Brain pericyte (primary cell): Measurements from ENCODE around the gene PARD6B.
"Not testable (repeated sequence)": the region's sequence is repeated elsewhere in the genome, so short reads cannot be mapped to it uniquely, and the experiment has no call there.

Experiments used
- DNase-seq: peaks from one replicate; pipeline ENCODE4 v3.0.0-alpha.2; 2012; ENCODE audit warnings: low read depth, low spot score

Gene PARD6B

DNA sequence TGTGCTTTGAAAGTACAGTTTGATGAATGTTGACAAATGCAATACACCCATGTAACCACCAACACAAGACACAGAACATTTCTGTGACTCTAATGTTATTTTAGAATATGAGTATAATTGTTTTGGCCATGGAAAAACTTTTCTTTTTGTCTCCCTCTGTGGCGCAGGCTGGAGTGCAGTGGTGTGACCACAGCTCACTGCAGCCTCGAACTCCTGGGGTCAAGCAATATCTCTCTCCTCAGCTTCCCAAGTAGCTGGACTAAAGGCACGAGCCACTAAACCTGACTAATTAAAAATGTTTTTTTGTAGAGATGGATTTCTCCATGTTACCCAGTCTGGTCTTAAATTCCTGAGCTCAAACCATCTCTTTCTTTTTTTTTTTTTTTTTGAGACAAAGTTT, 43.1 kb downstream of the PARD6B start:
- DNase-seq: no peak

DNA sequence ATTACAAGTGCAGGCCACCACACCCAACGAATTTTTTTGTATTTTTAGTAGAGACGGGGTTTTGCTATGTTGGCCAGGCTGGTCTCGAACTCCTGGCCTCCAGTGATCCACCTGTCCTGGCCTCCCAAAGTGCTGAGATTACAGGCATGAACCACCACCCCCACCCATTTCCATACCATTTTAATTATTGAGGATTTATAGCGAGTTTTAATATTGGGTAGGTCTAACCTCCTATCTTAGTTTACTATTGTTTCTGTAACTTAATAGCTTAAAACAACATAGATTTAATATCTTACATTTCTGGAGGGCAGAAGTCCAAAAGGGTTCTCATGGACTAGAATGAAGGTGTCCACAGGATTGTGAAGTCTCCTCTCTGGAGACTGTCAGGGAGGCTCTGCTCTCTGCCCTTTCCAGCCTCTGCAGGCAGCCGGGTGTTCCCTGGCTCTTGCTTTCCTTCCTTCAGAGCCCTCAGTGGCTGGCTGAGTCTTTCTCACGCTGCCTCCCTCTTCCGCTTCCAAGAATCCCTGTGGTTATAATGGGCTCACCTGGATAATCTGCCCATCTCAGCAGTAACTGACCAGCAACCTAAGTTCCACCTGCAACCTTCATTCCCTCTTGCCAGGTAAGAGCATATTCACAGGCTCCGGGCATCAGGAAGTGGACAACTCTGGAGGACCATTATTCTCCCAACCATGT, 44.9 kb downstream of the PARD6B start:
- DNase-seq: no peak

DNA sequence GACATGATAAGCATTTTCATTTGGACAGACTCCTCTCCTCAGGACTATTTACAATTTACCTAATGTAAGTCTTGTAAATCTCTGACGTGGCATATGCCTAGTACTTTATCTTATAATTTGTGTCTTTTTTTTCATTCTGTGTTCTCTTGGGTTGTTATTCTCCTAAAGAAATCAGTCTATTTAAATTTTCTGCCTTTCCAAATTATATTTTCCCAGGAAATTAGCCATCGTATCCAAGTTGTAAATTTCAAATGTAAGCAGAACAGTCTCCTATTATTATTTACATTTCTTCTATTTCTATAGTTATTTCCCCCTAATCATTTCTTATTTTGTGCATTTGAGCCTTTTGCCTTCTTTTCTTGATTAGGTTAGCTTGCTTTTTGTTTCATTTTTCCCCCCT, 46.0 kb downstream of the PARD6B start:
- DNase-seq: no peak

DNA sequence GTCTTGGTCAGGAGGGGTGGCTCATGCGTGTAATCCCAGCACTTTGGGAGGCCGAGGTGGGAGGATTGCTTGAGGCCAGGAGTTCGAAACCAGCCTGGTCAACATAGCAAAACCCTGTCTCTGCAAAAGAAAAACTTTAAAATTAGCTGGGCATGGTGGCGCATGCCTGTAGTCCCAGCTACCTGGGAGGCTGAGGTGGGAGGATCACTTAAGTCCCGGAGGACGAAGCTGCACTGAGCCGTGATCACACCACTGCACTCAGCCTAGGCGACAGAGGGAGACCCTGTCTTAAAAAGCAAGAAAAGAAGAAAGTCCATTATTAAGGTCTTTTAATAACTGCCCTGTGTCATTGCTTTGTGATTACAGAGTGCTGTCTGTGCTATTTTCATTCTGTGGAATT, 47.6 kb downstream of the PARD6B start:
- DNase-seq: not testable (repeated sequence)

DNA sequence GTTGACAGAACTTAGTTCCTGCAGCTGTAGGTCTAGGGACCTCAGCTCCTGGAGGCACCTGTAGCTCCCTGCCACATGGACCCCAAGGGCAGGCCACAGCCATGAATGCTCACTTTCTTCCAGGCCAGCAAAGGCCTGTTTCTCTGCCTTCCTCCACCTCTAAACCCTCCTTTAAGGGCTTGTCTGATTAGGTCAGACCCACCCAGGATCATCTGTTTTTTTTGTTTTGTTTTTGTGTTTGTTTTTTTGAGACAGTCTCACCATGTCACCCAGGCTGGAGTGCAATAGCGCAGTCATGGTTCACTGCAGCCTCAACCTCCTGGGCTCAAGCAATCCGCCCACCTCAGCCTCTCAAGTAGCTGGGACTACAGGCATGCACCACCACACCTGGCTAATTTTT, 52.0 kb downstream of the PARD6B start:
- no peak for DNase-seq

DNA sequence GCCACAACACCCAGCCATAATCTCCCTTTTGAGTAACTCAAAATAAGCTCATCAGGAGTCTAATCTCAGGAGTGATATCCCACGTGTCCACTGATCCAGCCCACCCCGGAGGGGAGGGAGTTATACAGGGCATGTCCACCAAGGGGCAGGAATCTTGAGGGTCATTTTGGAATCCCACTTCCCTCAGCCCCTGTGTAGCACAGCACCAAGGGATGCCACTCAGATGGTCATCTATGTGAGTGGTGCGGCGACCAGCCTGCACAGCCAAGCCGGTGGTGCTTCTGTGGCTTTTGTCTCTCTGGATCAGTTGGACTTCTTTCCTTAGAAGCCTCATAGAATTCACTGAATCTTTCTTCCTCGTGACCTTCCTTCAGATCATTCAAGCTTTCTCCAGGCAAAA, 52.5 kb downstream of the PARD6B start:
- DNase-seq: no peak

DNA sequence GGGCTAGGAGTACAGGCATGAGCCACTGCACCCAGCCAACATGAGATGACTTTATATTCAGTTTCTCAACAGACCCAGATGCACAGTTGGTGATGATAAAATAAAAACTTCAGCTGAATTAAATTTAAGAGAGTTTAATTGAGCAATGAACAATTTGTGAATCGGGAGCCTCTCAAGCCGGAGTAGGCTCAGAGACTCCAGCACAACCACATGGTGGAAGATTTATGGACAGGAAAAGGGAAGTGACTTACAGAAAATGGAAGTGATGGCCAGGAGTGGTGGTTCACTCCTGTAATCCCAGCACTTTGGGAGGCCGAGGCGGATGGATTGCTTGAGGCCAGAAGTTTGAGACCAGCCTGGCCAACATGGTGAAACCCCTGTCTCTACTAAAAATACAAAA, 53.1 kb downstream of the PARD6B start:
- no peak for DNase-seq

DNA sequence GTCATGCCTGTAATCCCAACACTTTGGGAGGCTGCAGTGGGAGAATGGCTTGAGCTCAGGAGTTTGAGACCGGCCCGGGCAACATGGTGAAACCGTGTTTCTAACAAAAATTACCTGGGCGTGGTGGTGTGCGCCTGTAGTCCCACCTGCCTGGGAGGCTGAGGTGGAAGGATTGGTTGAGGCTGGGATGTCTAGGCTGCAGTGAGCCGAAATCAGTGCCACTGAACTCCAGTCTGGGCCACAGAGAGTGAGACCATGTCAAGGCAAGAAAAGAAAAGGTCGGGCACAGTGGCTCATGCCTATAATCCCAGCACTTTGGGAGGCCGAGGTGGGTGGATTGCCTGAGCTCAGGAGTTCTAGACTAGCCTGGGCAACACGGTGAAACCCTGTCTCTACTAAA, 55.3 kb downstream of the PARD6B start:
- DNase-seq: no peak

DNA sequence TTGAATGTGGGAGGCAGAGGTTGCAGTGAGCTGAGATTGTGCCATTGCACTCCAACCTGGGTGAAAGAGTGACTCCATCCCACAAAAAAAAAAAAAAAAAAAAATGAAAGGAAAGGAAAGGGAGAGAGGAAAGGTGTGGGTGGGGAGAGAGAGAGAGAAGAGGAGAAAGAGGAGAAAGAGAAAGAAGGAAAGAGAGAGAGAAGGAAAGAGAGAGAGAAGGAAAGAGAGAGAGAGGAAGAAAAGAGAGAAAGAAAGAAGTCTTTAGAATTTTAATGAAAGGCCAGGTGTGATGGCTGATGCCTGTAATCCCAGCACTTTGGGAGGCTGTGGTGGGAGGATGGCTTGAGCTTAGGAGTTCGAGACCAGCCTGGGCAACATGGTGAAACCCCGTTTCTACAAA, 55.8 kb downstream of the PARD6B start:
- DNase-seq: no peak

DNA sequence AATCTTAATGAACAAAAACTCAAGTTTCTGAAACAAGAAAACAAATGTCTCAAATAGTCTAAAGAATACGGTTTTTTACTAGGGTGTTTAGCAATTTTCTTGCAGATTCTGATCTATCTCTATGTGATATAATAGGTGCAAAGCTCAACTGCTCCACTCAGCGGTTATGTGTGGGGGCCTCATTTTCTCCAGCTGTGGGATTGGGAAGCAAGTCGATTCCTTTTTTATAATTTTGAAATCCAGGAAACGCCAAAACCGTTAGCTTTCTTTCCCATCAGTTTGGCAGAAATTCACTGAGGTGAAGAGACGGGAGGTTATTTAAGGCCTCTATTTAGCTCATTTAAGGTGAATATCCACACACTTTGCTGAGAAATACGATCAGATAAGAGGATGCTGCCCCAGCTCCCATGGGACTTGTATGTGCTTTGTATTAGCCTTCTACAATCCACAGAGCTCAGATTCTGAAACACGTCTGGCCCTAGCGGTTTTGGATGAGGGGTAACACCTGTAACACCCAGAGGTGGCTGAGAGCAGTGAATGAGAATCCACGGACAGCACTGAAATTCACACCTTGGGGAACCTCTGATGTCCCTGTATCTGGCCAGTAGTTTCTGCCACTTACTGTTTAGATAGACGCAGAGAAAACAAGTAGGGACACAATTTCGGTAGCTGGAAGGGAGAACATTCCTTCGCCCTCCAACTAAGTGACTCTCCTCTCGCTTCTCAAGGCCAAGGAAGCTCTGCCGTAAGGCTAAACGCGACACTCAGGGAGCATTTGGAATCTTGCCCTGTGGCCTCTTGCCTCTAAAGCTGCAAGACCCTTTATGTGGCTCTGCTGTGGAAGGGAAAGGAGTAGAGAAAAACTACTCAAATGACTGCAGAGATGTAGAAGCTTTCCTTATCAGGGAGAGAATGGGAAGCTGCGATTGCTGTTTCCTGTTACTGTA, 56.9 kb downstream of the PARD6B start:
- DNase-seq: no peak

DNA sequence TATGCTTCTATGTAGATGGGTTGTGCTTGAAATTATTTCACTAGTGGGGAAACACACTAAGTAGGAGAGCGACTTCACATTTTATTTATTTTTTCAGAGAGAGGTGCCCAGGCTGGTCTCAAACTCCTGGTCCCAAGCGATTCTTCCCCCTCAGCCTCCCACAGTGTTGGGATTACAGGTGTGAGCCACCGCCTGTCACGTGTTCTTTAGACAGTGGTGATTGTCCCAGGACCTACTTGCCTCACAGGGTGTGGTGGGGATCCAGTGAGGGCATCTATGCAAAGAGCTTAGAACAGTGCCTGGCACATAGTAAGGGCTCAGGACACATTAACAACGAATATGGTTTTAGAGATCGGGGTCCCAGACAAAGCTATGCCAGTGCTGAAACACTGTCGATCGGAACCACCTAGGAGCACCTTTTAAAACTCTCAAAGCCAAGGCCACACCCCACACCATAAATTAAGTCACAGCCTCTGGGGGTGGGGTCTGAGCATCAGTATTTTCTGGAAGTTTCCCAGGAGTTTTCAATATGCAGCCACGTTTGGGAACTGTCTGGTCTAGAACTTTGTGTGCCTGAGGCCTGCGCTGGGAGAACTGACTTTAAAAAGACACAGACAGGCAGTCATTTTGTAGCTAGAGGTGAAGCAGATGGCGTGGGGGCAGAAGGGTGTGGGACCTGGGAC, 58.7 kb downstream of the PARD6B start:
- no peak for DNase-seq

DNA sequence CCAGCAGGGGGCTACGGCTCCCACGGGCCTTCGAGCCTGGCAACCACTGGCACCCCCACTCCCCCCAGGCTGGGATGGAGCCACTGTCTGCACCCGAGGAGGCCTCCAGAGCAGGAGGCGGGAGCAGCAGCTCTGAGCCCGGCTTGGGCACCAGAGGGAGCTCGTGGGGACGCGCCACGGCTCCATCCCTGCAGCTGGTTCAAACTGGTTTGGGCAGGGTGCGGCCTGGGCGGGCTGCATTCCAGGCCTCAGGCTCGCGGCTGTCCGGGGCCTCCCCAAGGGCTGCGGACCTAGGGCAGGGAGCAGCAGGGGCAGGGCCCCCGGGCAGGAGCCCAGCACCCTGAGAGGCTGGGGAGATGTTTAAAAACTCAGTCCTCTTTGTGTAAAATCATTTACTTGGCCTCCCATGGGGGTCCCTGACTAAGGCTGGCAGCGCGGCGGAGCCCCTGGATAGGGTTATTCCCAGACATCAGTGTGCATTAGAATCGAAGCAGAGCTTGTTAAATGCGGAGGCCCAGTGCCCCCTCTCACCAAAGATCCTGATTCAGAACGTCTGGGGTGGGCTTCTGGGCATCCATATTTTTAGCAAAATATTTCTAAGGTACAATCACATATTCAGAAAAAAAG, 59.4 kb downstream of the PARD6B start:
- DNase-seq: no peak

DNA sequence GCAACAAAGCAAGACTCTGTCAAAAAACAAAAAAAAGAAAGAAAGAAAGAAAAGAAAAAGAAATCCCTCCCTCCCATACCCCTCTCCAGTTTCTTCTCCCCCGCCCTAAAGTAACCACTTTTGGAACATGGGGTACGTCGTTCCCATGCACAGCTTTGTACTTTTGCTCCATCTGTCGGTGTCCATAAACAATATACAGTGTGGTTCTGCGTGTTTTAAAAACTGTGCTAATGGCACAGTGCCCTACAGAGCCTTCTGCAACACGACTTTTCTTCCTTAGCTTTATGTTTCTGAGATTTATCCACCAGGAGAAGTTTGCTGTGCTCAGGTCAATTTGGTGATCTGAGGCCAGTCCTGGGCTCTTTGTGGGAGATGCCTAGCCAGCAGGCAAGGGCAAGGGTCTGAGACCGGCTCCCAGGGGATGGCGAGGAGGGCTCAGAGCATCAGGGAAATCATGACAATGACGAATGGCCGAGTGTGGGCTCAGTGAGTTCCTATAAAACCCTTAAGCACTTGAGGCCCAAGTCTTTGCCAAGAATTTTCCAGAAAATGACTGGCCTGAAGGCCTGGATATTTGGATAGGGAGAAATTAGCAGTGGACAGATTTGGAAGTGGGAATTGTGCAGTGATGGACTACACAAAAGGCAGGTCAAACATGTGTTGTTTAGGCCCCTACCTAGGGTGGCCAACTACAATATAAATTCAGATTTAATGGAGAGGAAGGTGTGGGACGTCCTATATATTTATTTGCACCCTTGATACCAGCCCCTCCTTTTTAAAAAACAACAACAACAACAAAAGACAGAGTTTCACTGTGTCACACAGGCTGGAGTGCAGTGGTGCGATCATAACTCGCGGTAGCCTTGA, 61.6 kb downstream of the PARD6B start:
- no peak for DNase-seq

DNA sequence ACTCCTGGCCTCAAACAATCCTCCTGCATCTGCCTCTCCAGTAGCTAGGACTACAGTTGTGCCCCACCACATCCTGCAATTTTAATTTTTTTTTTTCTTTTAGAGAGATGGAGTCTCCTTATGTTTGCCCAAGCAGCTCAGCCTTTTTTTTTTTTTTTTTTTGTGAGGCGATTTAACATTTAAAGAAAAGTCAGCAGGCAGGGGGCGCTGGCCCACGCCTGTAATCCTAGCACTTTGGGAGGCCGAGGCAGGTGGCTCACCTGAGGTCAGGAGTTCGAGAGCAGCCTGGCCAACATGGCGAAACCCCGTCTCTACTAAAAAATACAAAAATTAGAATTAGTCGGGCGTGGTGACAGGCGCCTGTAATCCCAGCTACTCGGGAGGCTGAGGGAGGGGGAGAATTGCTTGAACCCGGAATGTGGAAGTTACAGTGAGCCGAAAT, 62.2 kb downstream of the PARD6B start:
- not testable (repeated sequence) for DNase-seq

DNA sequence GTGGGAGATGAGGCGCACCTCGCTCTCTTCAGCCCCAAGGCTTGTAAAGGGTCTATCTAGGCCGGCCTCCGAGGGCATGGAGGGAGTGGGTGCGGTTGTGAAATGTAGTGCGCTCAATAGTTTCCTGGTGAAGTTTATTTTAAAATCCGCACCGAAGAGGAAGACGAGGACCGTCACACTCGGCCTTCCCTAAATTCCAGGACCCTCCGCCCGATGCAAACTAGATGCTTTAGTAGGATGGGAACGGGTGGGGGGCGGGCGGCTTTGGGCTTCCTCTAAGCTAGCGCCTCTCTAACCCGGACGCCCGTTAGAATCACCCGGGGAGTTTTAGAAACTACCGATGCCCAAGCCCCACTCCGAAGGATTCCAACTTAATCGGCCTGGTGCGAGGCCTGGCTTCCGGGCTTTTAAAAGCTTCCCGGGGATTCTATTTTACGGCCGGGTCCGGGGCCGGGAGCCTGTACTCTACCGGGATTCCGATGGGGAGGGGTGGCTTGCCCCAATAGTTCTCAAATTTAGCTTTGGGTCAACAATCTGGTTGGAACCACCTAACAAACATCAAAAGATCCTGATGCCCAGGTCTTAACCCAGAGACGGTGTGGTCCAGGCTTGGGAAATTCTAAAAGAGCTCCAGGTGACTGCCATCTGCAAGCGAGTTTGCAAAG, 62.9 kb downstream of the PARD6B start:
- no peak for DNase-seq

DNA sequence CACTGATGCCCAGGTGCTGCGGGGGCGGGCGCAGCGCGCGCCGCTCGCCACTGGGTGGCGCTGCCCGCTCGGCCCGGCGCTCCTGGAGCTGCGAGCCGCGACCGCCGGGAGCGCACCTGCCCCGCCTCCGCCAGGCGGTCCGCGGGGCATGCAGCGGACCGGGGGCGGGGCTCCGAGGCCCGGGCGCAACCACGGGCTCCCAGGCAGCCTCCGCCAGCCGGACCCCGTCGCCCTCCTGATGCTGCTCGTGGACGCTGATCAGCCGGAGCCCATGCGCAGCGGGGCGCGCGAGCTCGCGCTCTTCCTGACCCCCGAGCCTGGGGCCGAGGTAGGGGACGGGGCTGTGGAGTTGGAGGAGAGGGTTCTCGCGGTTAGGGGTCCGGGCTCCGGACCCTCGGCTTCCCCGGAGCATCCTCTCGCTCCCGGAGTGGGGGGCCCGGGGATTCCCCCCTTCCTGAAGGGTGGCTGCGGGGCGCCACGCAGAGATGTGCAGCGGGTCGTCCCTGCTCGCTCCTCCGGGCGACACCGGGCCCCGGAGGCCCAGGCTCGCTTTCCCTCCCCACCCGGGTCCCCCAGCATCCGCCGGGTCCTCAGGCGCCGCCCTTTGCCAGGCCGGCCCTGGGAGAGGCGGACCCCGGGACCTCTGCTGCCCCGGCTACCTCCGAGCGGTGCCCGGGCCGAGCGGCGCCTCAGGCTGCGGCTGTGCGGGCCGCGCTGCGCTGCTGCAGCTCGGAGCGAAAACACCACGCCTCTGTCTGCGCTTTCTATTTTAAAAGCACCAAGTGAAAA, 63.7 kb downstream of the PARD6B start, which contains the start of gene BCAS4:
Gene BCAS4, plus strand, starts transcription at position 216 of the 789 bp plus-strand sequence. Its CDS starts 23 bp downstream, at position 239.
- no peak for DNase-seq

DNA sequence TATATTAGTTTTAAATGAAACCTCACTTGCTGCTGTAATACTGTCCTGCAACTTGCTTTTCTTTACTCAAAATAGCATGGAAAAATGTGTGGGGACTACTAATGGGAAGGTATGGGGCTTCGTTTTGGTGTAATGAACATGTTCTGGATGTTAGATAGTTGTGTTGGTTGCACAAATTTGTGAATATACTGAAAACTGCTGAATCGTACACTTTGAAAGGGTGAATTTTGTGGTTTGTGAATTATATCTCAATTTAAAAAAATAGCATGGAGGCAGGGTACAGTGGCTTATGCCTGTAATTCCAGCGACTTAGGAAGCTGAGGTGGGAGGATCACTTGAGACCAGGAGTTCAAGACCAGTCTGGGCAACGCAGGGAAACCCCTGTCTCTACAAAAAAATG, 65.8 kb downstream of the PARD6B start:
- DNase-seq: no peak

DNA sequence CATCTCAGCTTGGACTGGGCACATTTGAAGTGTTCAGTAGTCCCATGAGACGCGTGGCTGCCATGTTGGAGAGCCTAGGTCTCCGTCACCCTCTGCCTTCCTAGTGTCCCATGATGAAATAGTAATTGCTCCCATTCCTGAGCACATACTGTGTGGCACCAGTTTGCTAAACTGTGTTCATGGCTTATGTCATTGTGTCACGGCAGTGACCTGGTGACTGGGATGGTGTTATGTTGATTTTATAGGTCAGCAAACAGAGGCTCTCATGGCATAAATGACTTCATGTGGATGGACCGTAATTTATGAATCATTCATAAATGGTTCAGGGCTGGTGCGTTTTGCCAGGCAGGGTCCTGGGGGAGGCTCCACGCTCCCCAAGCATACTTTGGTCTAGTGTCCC, 67.3 kb downstream of the PARD6B start:
- DNase-seq: no peak

DNA sequence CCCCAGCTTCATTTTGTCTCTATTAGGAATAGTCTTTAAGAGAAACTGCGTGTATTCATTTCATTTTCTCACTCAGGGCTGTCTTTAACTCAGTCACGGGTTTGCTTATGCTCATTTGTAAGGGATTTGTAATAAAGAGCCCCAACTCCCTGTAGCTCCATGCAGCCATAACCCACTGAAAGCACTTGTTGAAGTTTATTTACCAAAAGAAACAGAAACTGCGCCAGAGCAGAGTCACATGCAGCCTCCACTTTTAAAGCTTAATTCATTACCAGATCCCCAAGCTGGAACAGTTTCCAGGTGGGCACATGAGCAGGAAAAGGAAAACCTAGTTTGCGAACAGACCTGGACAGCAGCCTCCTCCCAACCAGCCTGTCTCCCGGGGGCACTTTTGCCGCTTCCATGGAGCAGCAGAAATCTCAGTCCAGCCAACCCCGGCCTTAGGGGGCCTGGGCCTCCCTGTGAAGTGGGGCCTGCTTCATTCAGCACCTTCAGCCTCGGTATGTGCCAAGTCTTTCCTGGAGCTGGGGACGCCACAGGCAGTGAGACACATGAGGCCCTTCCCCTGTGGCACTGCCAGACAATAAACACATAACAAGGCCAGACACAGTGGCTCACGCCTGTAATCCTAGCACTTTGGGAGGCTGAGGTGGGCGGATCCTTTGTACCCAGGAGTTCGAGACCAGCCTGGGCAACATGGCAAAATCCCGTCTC, 68.0 kb downstream of the PARD6B start:
- no peak for DNase-seq
